Umbilical cord (tissue), 1 donor: ENCODE results near the gene ZNF69. TPM values are rescaled to one million over a fixed set of nuclear protein-coding genes. Genes with fewer than 3 reads are reported as not detected.

Experiments
- total RNA-seq: library from RNA; depleted of rRNA; stranded (reverse); fragments of >200 nt; gene quantifications from one replicate; pipeline ENCODE4 v1.2.3, GENCODE V29; 2014; ENCODE audit warnings: low replicate concordance; ENCODE audit not compliant: insufficient read depth

ZNF69 gene
- total RNA-seq, 1 donor from 2014 or later = 27.9 TPM

Other genes with a start within 250 kb of the ZNF69 start
- gene ZNF823, start 148.8 kb upstream of the ZNF69 start, total RNA-seq = 22.1 TPM
- gene ZNF441, start 120.8 kb upstream of the ZNF69 start, total RNA-seq = 16.9 TPM
- gene ZNF491, start 89.3 kb upstream of the ZNF69 start, total RNA-seq = 3.1 TPM
- gene ZNF440, start 73.5 kb upstream of the ZNF69 start, total RNA-seq = 32.7 TPM
- 9.1 TPM for gene ZNF439, start 39.1 kb upstream of the ZNF69 start, total RNA-seq
- gene ZNF700, start 37.3 kb downstream of the ZNF69 start, total RNA-seq = 16.1 TPM
- gene ZNF763, start 77.3 kb downstream of the ZNF69 start, total RNA-seq = 11.6 TPM
- gene ZNF433, start 147.9 kb downstream of the ZNF69 start, total RNA-seq = 8.4 TPM
- gene ZNF878, start 165.2 kb downstream of the ZNF69 start, total RNA-seq = 1.9 TPM
- gene ZNF844, start 176.9 kb downstream of the ZNF69 start, total RNA-seq = 14.4 TPM